ENCODE results near the gene RAPGEF6.

The RAPGEF6 gene

GRCh38 chr5:131466171-131466766 lies 168.8 kb downstream of the RAPGEF6 start:
- TF ChIP-seq, protein P1, sequence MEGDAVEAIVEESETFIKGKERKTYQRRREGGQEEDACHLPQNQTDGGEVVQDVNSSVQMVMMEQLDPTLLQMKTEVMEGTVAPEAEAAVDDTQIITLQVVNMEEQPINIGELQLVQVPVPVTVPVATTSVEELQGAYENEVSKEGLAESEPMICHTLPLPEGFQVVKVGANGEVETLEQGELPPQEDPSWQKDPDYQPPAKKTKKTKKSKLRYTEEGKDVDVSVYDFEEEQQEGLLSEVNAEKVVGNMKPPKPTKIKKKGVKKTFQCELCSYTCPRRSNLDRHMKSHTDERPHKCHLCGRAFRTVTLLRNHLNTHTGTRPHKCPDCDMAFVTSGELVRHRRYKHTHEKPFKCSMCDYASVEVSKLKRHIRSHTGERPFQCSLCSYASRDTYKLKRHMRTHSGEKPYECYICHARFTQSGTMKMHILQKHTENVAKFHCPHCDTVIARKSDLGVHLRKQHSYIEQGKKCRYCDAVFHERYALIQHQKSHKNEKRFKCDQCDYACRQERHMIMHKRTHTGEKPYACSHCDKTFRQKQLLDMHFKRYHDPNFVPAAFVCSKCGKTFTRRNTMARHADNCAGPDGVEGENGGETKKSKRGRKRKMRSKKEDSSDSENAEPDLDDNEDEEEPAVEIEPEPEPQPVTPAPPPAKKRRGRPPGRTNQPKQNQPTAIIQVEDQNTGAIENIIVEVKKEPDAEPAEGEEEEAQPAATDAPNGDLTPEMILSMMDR (IDR thresholded peaks at IDR 0.05; ENCODE audit: insufficient read depth, low read length) = no peak
- no peak for TF ChIP-seq REST (IDR thresholded peaks at IDR 0.05; ENCODE audit: insufficient replicate concordance, low read depth)
- TF ChIP-seq POLR2AphosphoS5 (IDR thresholded peaks at IDR 0.05; ENCODE audit: low read depth) = no peak
- TF ChIP-seq GABPA (IDR thresholded peaks at IDR 0.05; ENCODE audit: low read depth) = no peak
- TF ChIP-seq SPI1 (IDR thresholded peaks at IDR 0.05; ENCODE audit: borderline replicate concordance, low read depth) = no peak
- H3K27ac ChIP-seq (replicated peaks) = no peak overlapping the region
- H3K4me3 ChIP-seq (replicated peaks; ENCODE audit: insufficient read depth, low read length) = no peak overlapping the region
- DNase-seq (ENCODE audit: low read depth in 1 of 2, low spot score in 1 of 2) = no peak
- no peaks in the 10 kb centered on the region for H3K27me3 ChIP-seq (ENCODE audit: insufficient read depth, poor library complexity, severe bottlenecking)

GRCh38 chr5:131463656-131464055 lies 171.4 kb downstream of the RAPGEF6 start:
- Histone ChIP-seq H3K4me3 (replicated peaks; ENCODE audit: insufficient read depth, low read length) (no peak overlapping the region), H3K27ac (replicated peaks) (no peak overlapping the region), H3K27me3 (ENCODE audit: insufficient read depth, poor library complexity, severe bottlenecking) (no peaks in the 10 kb centered on the region)
- TF ChIP-seq REST (IDR thresholded peaks at IDR 0.05; ENCODE audit: insufficient replicate concordance, low read depth) = no peak
- TF ChIP-seq GABPA (IDR thresholded peaks at IDR 0.05; ENCODE audit: low read depth) = no peak
- TF ChIP-seq, protein P1 (IDR thresholded peaks at IDR 0.05; ENCODE audit: insufficient read depth, low read length) = no peak
- TF ChIP-seq POLR2AphosphoS5 (IDR thresholded peaks at IDR 0.05; ENCODE audit: low read depth) = no peak
- no peak for TF ChIP-seq SPI1 (IDR thresholded peaks at IDR 0.05; ENCODE audit: borderline replicate concordance, low read depth)
- no peak for DNase-seq (ENCODE audit: low read depth in 1 of 2, low spot score in 1 of 2)

DNA sequence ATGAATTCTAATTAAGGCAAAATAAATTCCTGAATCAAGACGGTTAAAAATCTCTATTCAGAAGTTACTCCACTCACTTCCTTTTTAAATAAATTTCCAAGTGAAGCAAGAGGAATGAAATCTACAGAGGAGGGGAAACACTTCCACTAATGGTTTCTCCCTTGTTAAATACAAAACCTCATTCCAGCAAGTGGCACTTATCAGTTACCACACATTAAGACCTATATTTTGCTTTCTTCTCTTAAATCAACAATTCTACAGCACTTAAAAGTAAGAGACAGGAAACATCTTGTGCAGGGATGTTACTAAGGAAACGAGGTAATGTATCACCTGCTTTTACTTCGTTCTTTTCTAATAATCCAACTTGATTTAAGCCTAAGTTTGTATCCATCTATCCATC lies 172.6 kb downstream of the RAPGEF6 start:
- TF ChIP-seq SPI1 (IDR thresholded peaks at IDR 0.05; ENCODE audit: borderline replicate concordance, low read depth) (no peak), GABPA (IDR thresholded peaks at IDR 0.05; ENCODE audit: low read depth) (no peak), POLR2AphosphoS5 (IDR thresholded peaks at IDR 0.05; ENCODE audit: low read depth) (no peak), REST (IDR thresholded peaks at IDR 0.05; ENCODE audit: insufficient replicate concordance, low read depth) (no peak)
- TF ChIP-seq, protein P1 (IDR thresholded peaks at IDR 0.05; ENCODE audit: insufficient read depth, low read length) = no peak

More for the DNA sequence above, 172.6 kb downstream of the RAPGEF6 start:
- no peak overlapping the region for H3K27ac ChIP-seq (replicated peaks)
- H3K27me3 ChIP-seq (ENCODE audit: insufficient read depth, poor library complexity, severe bottlenecking) = no peaks in the 10 kb centered on the region
- H3K4me3 ChIP-seq (replicated peaks; ENCODE audit: insufficient read depth, low read length) = no peak overlapping the region
- no peak for DNase-seq (ENCODE audit: low read depth in 1 of 2, low spot score in 1 of 2)
